Measurements from ENCODE around the gene NTHL1.

GRCh38 chr16:2064368-2064945 lies 16.8 kb upstream of the NTHL1 start:
- no peak for TF ChIP-seq CTCF (IDR thresholded peaks at IDR 0.05)
- no peak for TF ChIP-seq POLR2A (IDR thresholded peaks at IDR 0.05)
